Subcutaneous adipose tissue (tissue), 4 donors: ENCODE data around the gene BORCS5. TPM values are rescaled to one million over a fixed set of nuclear protein-coding genes. Genes with fewer than 3 reads are reported as not detected.

ENCODE experiments used
- CTCF ChIP-seq: fragments of 450-650 bp; IDR thresholded peaks from one replicate; pipeline ENCODE4 v1.5.1; 2016; ENCODE audit warnings: low read depth, mild to moderate bottlenecking, control low read depth, antibody characterized with exemption, moderate library complexity
- total RNA-seq, 4 donors: library from RNA; depleted of rRNA; stranded (reverse); fragments of >200 nt; gene quantifications; one replicate each; pipeline ENCODE4 v1.1.0, GENCODE V29; 2016

BORCS5 gene
- total RNA-seq, 4 donors from 2014 or later = 9.8 to 21.4 (median 14.6) TPM

GRCh38 chr12:12408265-12408690 is 51.4 kb downstream of the BORCS5 start:
- TF ChIP-seq CTCF = no peak

- TF ChIP-seq CTCF = no peak
Observed at GRCh38 chr12:12415886-12416285, 59.0 kb downstream of the BORCS5 start.

- TF ChIP-seq CTCF = no peak
Observed at GRCh38 chr12:12423367-12423766, 66.5 kb downstream of the BORCS5 start.

GRCh38 chr12:12425001-12425400 is 68.1 kb downstream of the BORCS5 start:
- TF ChIP-seq CTCF = no peak

- TF ChIP-seq CTCF = no peak
Observed at GRCh38 chr12:12425616-12426015, 68.7 kb downstream of the BORCS5 start.

- TF ChIP-seq CTCF = no peak
Observed at GRCh38 chr12:12427568-12427967, 70.7 kb downstream of the BORCS5 start.

GRCh38 chr12:12428047-12428446 is 71.2 kb downstream of the BORCS5 start:
- TF ChIP-seq CTCF = no peak
